Prostate gland (tissue), 2 donors: Measurements from ENCODE around the gene RAP1GAP.

Experiments used
- CTCF ChIP-seq, 4 experiments: fragments of 200-600 bp in 2 of 4; fragments of 450-650 bp in 2 of 4; sonication (generic) in 2 of 4; IDR thresholded peaks; 1 replicate in 3 of 4; 2 replicates in 1 of 4; pipeline ENCODE4 v1.5.1; 2016 to 2019; ENCODE audit warnings: antibody characterized with exemption in 4 of 4, mild to moderate bottlenecking in 2 of 4, moderate library complexity in 2 of 4
- POLR2A ChIP-seq: fragments of 450-650 bp; IDR thresholded peaks from one replicate; pipeline ENCODE4 v1.6.1; 2016; ENCODE audit warnings: antibody characterized with exemption, mild to moderate bottlenecking
- POLR2AphosphoS5 ChIP-seq: sonication (generic); formaldehyde crosslinking; IDR thresholded peaks from one replicate; pipeline ENCODE4 v1.6.1; 2017; ENCODE audit warnings: antibody characterized with exemption

GRCh38 chr1:21616372-21616771 lies 52.8 kb downstream of the RAP1GAP start:
- TF ChIP-seq CTCF (IDR thresholded peaks at IDR 0.05) (no peak), POLR2A (no peak), POLR2AphosphoS5 (no peak)
